SK-N-SH treated with all-trans-retinoic acid at 6 μM for 48 hours (cell line): ENCODE results near the gene RUNDC3A.
"Not testable (repeated sequence)": the region's sequence is repeated elsewhere in the genome, so short reads cannot be mapped to it uniquely, and the experiment has no call there.

Experiments
- ATAC-seq: fragments of 200-7000 bp; cut with Tn5 transposase; 3 replicates; pipeline ENCODE4 v1.9.1; 2020; ENCODE audit warnings: mild to moderate bottlenecking, moderate library complexity
- ARNTL ChIP-seq: fragments of 450-650 bp; formaldehyde crosslinking; IDR thresholded peaks from 2 replicates; pipeline ENCODE4 v1.5.0; 2020; ENCODE audit warnings: low read depth, mild to moderate bottlenecking, moderate library complexity, borderline replicate concordance
- BACH2 ChIP-seq: fragments of 250-450 bp; sonication (Bioruptor Pico); IDR thresholded peaks from 2 replicates; pipeline ENCODE4 v1.9.0; 2021; ENCODE audit warnings: mild to moderate bottlenecking, borderline replicate concordance
- ESRRG ChIP-seq: fragments of 250-450 bp; sonication (Bioruptor Pico); IDR thresholded peaks from 2 replicates; pipeline ENCODE4 v1.6.1; 2021; ENCODE audit warnings: mild to moderate bottlenecking
- GLIS3 ChIP-seq: fragments of 250-450 bp; sonication (Bioruptor Pico); IDR thresholded peaks from 2 replicates; pipeline ENCODE4 v1.5.0; 2020; ENCODE audit warnings: mild to moderate bottlenecking, moderate library complexity
- OSR1 ChIP-seq: fragments of 250-450 bp; sonication (Bioruptor Pico); IDR thresholded peaks from 2 replicates; pipeline ENCODE4 v1.8.0; 2022; ENCODE audit warnings: moderate library complexity, mild to moderate bottlenecking, inconsistent platforms
- PPARA ChIP-seq: fragments of 250-450 bp; sonication (Bioruptor Pico); IDR thresholded peaks from 2 replicates; pipeline ENCODE4 v1.5.0; 2020; ENCODE audit warnings: mild to moderate bottlenecking, borderline replicate concordance
- SNAI2 ChIP-seq: fragments of 250-450 bp; sonication (Bioruptor Pico); IDR thresholded peaks from 2 replicates; pipeline ENCODE4 v1.5.0; 2020; ENCODE audit warnings: mild to moderate bottlenecking, moderate library complexity
- TOX ChIP-seq: fragments of 250-450 bp; sonication (Bioruptor Pico); IDR thresholded peaks from 2 replicates; pipeline ENCODE4 v1.8.0; 2021; ENCODE audit warnings: mild to moderate bottlenecking, moderate library complexity, borderline replicate concordance
- ZC3H10 ChIP-seq: fragments of 250-450 bp; sonication (Bioruptor Pico); IDR thresholded peaks from 2 replicates; pipeline ENCODE4 v1.5.1; 2021; ENCODE audit warnings: mild to moderate bottlenecking, moderate library complexity
- ZFP3 ChIP-seq: fragments of 250-450 bp; sonication (Bioruptor Pico); IDR thresholded peaks from 2 replicates; pipeline ENCODE4 v1.5.0; 2020; ENCODE audit warnings: mild to moderate bottlenecking, moderate library complexity
- ZFP30 ChIP-seq: fragments of 450-650 bp; formaldehyde crosslinking; IDR thresholded peaks from 2 replicates; pipeline ENCODE4 v1.5.0; 2022; ENCODE audit warnings: mild to moderate bottlenecking, moderate library complexity
- ZNF565 ChIP-seq: fragments of 450-650 bp; formaldehyde crosslinking; conservative IDR thresholded peaks from 2 replicates; pipeline ENCODE4 v1.5.0; 2020; ENCODE audit warnings: low read depth, mild to moderate bottlenecking, moderate library complexity
- ZNF70 ChIP-seq: fragments of 450-650 bp; formaldehyde crosslinking; IDR thresholded peaks from 2 replicates; pipeline ENCODE4 v1.5.0; 2020; ENCODE audit warnings: mild to moderate bottlenecking, moderate library complexity
- ZNF8 ChIP-seq: fragments of 450-650 bp; formaldehyde crosslinking; IDR thresholded peaks from 2 replicates; pipeline ENCODE4 v1.5.0; 2020; ENCODE audit warnings: mild to moderate bottlenecking, moderate library complexity
- TF ChIP-seq, protein P1 (sequence below): fragments of 250-450 bp; sonication (Bioruptor Pico); IDR thresholded peaks from 2 replicates; pipeline ENCODE4 v1.8.0; 2020; ENCODE audit warnings: mild to moderate bottlenecking, moderate library complexity, borderline replicate concordance
- TF ChIP-seq, protein P2 (sequence below): fragments of 250-450 bp; sonication (Bioruptor Pico); IDR thresholded peaks from 2 replicates; pipeline ENCODE4 v1.8.0; 2021; ENCODE audit warnings: low read depth, mild to moderate bottlenecking, moderate library complexity, borderline replicate concordance
- TF ChIP-seq, protein P3 (sequence below): fragments of 250-450 bp; sonication (Bioruptor Pico); IDR thresholded peaks from 2 replicates; pipeline ENCODE4 v1.5.1; 2020; ENCODE audit warnings: low read depth, mild to moderate bottlenecking, moderate library complexity
- TF ChIP-seq, protein P4 (sequence below): fragments of 250-450 bp; sonication (Bioruptor Pico); IDR thresholded peaks from 2 replicates; pipeline ENCODE4 v1.5.0; 2020; ENCODE audit warnings: mild to moderate bottlenecking, moderate library complexity

RUNDC3A gene

DNA sequence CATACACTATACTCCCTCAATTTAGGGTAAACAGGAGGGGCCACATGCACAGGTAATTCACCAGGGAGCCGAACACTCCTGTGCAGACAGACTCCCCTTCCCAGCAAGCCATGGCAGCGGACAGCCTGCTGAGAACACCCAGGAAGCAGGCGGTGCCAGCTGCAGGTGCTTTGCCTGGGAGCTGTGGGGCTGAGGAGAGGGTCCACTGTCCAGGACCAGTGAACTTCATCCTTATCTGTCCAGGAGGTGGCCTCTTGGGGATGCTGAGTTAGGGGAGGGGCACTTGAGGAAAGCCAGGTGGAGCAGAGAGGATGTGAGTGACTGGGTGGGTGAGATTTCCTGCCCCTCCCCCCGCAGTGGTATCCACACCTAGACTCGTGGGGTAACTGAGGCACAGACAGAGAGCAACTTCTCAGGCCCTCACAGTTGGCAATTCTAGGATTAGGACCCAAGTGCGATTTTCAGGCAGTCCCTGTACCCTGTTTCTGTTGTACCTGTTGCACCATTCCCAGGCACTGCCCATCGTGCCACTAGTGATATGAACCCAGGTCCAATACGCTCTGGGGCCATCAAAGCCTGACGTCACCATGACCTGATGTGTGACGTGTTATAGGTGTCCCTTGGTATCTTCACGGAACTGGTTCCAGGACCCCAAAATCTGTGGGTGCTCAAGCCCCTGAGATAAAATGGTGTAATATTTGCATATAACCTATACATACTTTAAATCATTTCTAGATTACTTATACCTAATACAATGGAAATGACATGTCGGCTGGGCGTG, 37.9 kb downstream of the RUNDC3A start:
- no peak for ATAC-seq
- TF ChIP-seq ZNF8, result no peak
- no peak for TF ChIP-seq GLIS3 (CRISPR knock-in tag)
- no peak for TF ChIP-seq ZFP30
- TF ChIP-seq, protein P1, sequence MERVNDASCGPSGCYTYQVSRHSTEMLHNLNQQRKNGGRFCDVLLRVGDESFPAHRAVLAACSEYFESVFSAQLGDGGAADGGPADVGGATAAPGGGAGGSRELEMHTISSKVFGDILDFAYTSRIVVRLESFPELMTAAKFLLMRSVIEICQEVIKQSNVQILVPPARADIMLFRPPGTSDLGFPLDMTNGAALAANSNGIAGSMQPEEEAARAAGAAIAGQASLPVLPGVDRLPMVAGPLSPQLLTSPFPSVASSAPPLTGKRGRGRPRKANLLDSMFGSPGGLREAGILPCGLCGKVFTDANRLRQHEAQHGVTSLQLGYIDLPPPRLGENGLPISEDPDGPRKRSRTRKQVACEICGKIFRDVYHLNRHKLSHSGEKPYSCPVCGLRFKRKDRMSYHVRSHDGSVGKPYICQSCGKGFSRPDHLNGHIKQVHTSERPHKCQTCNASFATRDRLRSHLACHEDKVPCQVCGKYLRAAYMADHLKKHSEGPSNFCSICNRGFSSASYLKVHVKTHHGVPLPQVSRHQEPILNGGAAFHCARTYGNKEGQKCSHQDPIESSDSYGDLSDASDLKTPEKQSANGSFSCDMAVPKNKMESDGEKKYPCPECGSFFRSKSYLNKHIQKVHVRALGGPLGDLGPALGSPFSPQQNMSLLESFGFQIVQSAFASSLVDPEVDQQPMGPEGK (CRISPR knock-in tag), result no peak
- TF ChIP-seq TOX (CRISPR knock-in tag), result no peak
- TF ChIP-seq ESRRG (CRISPR knock-in tag), result no peak
- TF ChIP-seq SNAI2 (CRISPR knock-in tag), result no peak
- TF ChIP-seq BACH2 (CRISPR knock-in tag), result no peak
- TF ChIP-seq, protein P2, sequence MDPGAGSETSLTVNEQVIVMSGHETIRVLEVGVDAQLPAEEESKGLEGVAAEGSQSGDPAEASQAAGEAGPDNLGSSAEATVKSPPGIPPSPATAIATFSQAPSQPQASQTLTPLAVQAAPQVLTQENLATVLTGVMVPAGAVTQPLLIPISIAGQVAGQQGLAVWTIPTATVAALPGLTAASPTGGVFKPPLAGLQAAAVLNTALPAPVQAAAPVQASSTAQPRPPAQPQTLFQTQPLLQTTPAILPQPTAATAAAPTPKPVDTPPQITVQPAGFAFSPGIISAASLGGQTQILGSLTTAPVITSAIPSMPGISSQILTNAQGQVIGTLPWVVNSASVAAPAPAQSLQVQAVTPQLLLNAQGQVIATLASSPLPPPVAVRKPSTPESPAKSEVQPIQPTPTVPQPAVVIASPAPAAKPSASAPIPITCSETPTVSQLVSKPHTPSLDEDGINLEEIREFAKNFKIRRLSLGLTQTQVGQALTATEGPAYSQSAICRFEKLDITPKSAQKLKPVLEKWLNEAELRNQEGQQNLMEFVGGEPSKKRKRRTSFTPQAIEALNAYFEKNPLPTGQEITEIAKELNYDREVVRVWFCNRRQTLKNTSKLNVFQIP, result no peak
- TF ChIP-seq, protein P3, sequence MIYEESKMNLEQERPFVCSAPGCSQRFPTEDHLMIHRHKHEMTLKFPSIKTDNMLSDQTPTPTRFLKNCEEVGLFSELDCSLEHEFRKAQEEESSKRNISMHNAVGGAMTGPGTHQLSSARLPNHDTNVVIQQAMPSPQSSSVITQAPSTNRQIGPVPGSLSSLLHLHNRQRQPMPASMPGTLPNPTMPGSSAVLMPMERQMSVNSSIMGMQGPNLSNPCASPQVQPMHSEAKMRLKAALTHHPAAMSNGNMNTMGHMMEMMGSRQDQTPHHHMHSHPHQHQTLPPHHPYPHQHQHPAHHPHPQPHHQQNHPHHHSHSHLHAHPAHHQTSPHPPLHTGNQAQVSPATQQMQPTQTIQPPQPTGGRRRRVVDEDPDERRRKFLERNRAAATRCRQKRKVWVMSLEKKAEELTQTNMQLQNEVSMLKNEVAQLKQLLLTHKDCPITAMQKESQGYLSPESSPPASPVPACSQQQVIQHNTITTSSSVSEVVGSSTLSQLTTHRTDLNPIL, result no peak
- TF ChIP-seq ZNF565 (CRISPR knock-in tag), result no peak
- TF ChIP-seq OSR1 (CRISPR knock-in tag), result no peak
- no peak for TF ChIP-seq ARNTL (CRISPR knock-in tag)
- no peak for TF ChIP-seq ZNF70 (CRISPR knock-in tag)
- TF ChIP-seq, protein P4, sequence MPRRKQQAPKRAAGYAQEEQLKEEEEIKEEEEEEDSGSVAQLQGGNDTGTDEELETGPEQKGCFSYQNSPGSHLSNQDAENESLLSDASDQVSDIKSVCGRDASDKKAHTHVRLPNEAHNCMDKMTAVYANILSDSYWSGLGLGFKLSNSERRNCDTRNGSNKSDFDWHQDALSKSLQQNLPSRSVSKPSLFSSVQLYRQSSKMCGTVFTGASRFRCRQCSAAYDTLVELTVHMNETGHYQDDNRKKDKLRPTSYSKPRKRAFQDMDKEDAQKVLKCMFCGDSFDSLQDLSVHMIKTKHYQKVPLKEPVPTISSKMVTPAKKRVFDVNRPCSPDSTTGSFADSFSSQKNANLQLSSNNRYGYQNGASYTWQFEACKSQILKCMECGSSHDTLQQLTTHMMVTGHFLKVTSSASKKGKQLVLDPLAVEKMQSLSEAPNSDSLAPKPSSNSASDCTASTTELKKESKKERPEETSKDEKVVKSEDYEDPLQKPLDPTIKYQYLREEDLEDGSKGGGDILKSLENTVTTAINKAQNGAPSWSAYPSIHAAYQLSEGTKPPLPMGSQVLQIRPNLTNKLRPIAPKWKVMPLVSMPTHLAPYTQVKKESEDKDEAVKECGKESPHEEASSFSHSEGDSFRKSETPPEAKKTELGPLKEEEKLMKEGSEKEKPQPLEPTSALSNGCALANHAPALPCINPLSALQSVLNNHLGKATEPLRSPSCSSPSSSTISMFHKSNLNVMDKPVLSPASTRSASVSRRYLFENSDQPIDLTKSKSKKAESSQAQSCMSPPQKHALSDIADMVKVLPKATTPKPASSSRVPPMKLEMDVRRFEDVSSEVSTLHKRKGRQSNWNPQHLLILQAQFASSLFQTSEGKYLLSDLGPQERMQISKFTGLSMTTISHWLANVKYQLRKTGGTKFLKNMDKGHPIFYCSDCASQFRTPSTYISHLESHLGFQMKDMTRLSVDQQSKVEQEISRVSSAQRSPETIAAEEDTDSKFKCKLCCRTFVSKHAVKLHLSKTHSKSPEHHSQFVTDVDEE (CRISPR knock-in tag), result no peak
- TF ChIP-seq PPARA (CRISPR knock-in tag), result no peak
- no peak for TF ChIP-seq ZFP3 (CRISPR knock-in tag)

DNA sequence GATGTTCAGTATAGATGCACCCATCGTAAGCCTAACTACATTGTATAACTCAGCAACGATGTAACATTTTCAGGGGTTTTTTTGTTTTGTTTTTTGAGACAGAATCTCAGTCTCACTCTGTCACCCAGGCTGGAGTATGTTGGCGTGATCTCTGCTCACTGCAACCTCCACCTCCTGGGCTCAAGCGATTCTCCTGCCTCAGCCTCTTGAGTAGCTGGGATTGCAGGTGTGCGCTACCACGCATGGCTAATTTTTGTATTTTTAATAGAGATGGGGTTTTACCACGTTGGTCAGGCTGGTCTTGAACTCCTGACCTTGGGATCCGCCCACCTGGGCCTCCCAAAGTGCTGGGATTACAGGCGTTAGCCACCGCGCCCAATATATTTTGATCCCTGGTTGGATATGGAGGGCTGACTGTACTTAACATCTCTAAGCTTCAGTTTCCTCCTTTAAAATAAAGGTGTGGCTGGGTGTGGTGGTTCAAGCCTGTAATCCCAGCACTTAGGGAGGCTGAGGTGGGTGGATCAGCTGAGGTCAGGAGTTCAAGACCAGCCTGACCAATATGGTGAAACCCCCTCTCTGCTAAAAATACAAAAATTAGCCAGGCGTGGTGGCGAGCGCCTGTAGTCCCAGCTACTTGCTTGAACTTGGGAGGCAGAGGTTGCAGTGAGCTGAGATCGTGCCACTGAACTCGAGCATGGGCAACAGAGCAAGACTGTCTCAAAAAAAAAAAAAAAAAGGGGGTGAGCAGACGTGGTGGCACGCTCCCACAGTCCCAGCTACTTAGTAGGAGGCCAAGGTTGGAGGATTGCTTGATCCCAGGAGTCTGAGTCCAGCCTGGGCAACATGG, 39.0 kb downstream of the RUNDC3A start:
- ATAC-seq, result not testable (repeated sequence)

DNA sequence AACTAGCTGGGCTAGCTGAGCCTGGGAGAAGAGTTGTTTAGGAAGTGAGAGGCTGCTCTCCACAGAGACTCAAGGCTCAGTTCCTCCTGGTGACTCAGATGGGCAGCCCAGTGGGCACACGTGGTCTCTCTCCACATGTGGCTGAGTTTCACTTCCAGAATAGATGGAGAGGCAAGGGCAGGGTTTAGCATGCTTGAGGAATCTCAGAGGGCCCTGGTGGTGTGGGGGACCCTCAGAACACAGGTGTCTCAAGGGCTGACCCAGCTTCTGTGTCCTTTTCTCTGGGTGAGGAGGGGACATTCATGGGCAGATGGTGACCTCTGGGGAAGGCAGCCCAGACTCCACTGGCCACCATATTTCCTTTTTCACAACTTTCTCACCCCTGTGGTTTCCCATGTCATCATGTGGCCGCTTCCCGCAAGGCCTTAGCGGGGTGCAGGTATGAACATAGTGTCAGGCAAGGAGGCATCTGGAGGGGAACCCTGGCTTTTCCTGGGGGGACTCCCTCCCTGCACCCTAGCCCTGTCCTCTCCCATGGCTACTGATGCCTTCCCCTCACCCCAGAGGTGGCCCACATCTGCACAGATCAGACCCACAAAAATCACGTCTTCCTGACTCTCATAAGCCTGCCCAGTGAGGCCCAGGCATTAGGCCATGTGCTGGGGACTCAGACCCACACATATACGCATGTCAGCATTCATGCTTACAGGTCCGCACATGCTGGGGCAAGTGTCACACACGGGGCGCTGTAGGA, 40.0 kb downstream of the RUNDC3A start:
- no peak for ATAC-seq
- TF ChIP-seq ZC3H10 (CRISPR knock-in tag) (no peak), ZNF70 (CRISPR knock-in tag) (no peak), ZNF565 (CRISPR knock-in tag) (no peak), BACH2 (CRISPR knock-in tag) (no peak), GLIS3 (CRISPR knock-in tag) (no peak), ESRRG (CRISPR knock-in tag) (no peak), ZFP30 (no peak)
- TF ChIP-seq, protein P4 (CRISPR knock-in tag), result no peak
- TF ChIP-seq, protein P3, result no peak
